ENCODE data around the gene CLSTN3. TPM values are rescaled to one million over a fixed set of nuclear protein-coding genes. Genes with fewer than 3 reads are reported as not detected.

Gene CLSTN3
- total RNA-seq, 4 donors from 2014 or later: 13.9 to 98.7 (median 24.4) TPM

DNA sequence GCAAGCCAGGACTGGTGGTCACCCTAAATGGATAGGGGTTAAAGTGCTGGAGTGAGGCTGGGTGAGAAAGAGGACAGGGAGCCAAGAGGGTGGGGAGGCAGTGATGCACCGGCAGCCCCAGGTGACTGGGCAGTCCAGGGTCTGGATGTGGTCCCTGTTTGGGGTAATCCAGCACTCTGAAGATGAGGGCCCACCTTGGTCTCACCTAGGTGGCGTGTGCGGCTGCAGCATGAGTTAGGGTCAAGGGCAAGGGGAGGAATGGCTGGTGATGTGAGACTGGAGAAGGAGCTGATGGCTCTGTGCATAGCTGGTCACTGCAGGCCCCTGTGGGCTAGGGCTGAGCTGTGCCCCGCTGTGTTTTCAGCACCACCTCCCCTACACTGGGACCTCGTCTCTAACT, 19.5 kb upstream of the CLSTN3 start:
- no peak for DNase-seq
- Histone ChIP-seq H3K9me3 (peaks cover 0 to 7% of the 10 kb centered on the region in 2 donors), H3K36me3 (no peaks in the 10 kb centered on the region), H3K27me3 (no peaks in the 10 kb centered on the region), H3K4me3 (no peak overlapping the region), H3K27ac (no peak overlapping the region), H3K4me1 (peaks cover 12 to 29% (median 17%) of the 10 kb centered on the region in 4 donors)
- TF ChIP-seq, protein P1, sequence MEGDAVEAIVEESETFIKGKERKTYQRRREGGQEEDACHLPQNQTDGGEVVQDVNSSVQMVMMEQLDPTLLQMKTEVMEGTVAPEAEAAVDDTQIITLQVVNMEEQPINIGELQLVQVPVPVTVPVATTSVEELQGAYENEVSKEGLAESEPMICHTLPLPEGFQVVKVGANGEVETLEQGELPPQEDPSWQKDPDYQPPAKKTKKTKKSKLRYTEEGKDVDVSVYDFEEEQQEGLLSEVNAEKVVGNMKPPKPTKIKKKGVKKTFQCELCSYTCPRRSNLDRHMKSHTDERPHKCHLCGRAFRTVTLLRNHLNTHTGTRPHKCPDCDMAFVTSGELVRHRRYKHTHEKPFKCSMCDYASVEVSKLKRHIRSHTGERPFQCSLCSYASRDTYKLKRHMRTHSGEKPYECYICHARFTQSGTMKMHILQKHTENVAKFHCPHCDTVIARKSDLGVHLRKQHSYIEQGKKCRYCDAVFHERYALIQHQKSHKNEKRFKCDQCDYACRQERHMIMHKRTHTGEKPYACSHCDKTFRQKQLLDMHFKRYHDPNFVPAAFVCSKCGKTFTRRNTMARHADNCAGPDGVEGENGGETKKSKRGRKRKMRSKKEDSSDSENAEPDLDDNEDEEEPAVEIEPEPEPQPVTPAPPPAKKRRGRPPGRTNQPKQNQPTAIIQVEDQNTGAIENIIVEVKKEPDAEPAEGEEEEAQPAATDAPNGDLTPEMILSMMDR (IDR thresholded peaks at IDR 0.05): no peak
- TF ChIP-seq POLR2A (IDR thresholded peaks at IDR 0.05): no peak
- in situ Hi-C loops (cut with MboI; ENCODE audit: low pct_ligation_motif_present in 1 of 4, low pct_unique_long_range_greater_than_20kb in 1 of 4, low sequenced_read_pairs in 3 of 4) (loop anchor here in 3 of 4 donors (25.0 kb wide), 2 partner anchors 173 to 198 kb away; partner anchors contain the start of genes ATN1 (in 2 of the 3), C12orf57 (in 2 of the 3), RNU7-1 (in 2 of the 3) and ENO2 (in 1 of the 3)), intact Hi-C loops (cut with DNase I; ENCODE audit: low total_unique reads) (no loop called here)
- WGBS, 2 donors (ENCODE audit: low coverage in 1 of 2): 97% methylated on average over 5 of the region's 5 CpGs; no CpG with 5 or more reads in 1 of the 2 donors

- H3K27me3 ChIP-seq: no peaks in the 10 kb centered on the region
- in situ Hi-C loops (cut with MboI; ENCODE audit: low pct_ligation_motif_present in 1 of 4, low pct_unique_long_range_greater_than_20kb in 1 of 4, low sequenced_read_pairs in 3 of 4) (loop anchor here in 3 of 4 donors (25.0 kb wide), 2 partner anchors 175 to 200 kb away; partner anchors contain the start of genes ATN1 (in 2 of the 3), C12orf57 (in 2 of the 3), RNU7-1 (in 2 of the 3) and ENO2 (in 1 of the 3)), intact Hi-C loops (cut with DNase I; ENCODE audit: low total_unique reads) (no loop called here)
- WGBS, 2 donors (ENCODE audit: low coverage in 1 of 2): 70 to 88% methylated on average over 4 of the region's 4 CpGs
- peaks cover 10 to 25% (median 15%) of the 10 kb centered on the region in 4 donors for H3K4me1 ChIP-seq
- TF ChIP-seq, protein P1 (IDR thresholded peaks at IDR 0.05): no peak
- TF ChIP-seq POLR2A (IDR thresholded peaks at IDR 0.05): no peak
- H3K27ac ChIP-seq: no peak overlapping the region
- H3K9me3 ChIP-seq: no peaks in the 10 kb centered on the region
- no peak for DNase-seq
- H3K36me3 ChIP-seq: no peaks in the 10 kb centered on the region
- no peak overlapping the region for H3K4me3 ChIP-seq
Measured at GRCh38 chr12:7112041-7112440, 18.1 kb upstream of the CLSTN3 start.

GRCh38 chr12:7113389-7113871, 16.7 kb upstream of the CLSTN3 start:
- intact Hi-C loops (cut with DNase I; ENCODE audit: low total_unique reads): no loop called here
- WGBS, 2 donors (ENCODE audit: low coverage in 1 of 2): 48% methylated on average over 5 of the region's 5 CpGs; no CpG with 5 or more reads in 1 of the 2 donors
- DNase-seq: peak; percentile 28
- Histone ChIP-seq H3K9me3 (no peaks in the 10 kb centered on the region), H3K4me1 (peaks cover 4 to 14% (median 5%) of the 10 kb centered on the region in 4 donors), H3K36me3 (no peaks in the 10 kb centered on the region), H3K4me3 (no peak overlapping the region), H3K27me3 (no peaks in the 10 kb centered on the region), H3K27ac (no peak overlapping the region)
- in situ Hi-C loops (cut with MboI; ENCODE audit: low pct_ligation_motif_present in 1 of 4, low pct_unique_long_range_greater_than_20kb in 1 of 4, low sequenced_read_pairs in 3 of 4): loop anchor here in 3 of 4 donors (25.0 kb wide), 2 partner anchors 176 to 201 kb away; partner anchors contain the start of genes ATN1 (in 2 of the 3), C12orf57 (in 2 of the 3), RNU7-1 (in 2 of the 3) and ENO2 (in 1 of the 3)
- TF ChIP-seq, protein P1 (IDR thresholded peaks at IDR 0.05): peak; percentile 80 to 92 (median 87)
- TF ChIP-seq EP300 (IDR thresholded peaks at IDR 0.05; ENCODE audit: low read depth): no peak
- no peak for TF ChIP-seq POLR2AphosphoS5 (IDR thresholded peaks at IDR 0.05)
- no peak for TF ChIP-seq POLR2A (IDR thresholded peaks at IDR 0.05)

DNA sequence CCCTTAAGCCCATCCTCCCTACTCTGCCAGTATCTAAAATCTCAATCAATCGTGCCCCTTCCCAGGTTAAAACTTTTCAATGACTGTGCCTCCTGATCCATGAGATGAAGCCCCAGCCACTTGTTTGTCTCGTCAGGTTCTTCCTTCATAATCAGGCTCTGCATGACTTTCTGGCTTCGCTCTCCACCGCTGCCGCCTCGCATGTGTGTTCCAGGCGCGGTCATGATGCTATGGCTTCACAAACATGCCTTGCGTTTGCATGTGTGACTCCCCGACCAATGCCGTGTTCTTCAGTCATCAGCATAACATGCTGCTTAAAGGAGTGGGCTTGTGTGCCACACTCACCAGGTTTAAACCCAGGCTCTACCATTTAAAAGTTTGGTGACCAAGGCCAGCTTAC, 16.2 kb upstream of the CLSTN3 start:
- no peak for TF ChIP-seq POLR2A (IDR thresholded peaks at IDR 0.05)
- TF ChIP-seq, protein P1 (IDR thresholded peaks at IDR 0.05): no peak
- no peak for TF ChIP-seq POLR2AphosphoS5 (IDR thresholded peaks at IDR 0.05)
- no peak for TF ChIP-seq EP300 (IDR thresholded peaks at IDR 0.05; ENCODE audit: low read depth)
- no peak overlapping the region for H3K4me3 ChIP-seq
- no peak overlapping the region for H3K27ac ChIP-seq
- peaks cover 4 to 14% (median 5%) of the 10 kb centered on the region in 4 donors for H3K4me1 ChIP-seq
- H3K27me3 ChIP-seq: no peaks in the 10 kb centered on the region
- DNase-seq: no peak
- H3K9me3 ChIP-seq: no peaks in the 10 kb centered on the region
- H3K36me3 ChIP-seq: no peaks in the 10 kb centered on the region
- in situ Hi-C loops (cut with MboI; ENCODE audit: low pct_ligation_motif_present in 1 of 4, low pct_unique_long_range_greater_than_20kb in 1 of 4, low sequenced_read_pairs in 3 of 4): loop anchor here in 3 of 4 donors (25.0 kb wide), 2 partner anchors 177 to 202 kb away; partner anchors contain the start of genes ATN1 (in 2 of the 3), C12orf57 (in 2 of the 3), RNU7-1 (in 2 of the 3) and ENO2 (in 1 of the 3)
- intact Hi-C loops (cut with DNase I; ENCODE audit: low total_unique reads): no loop called here
- 92% methylated on average over 11 of the region's 11 CpGs; no CpG with 5 or more reads in 1 of the 2 donors for WGBS, 2 donors (ENCODE audit: low coverage in 1 of 2)

Measured in transverse colon (tissue), 4 donors.